ENCODE results near the gene XYLB. TPM values are rescaled to one million over a fixed set of nuclear protein-coding genes. Genes with fewer than 3 reads are reported as not detected.

The XYLB gene
- total RNA-seq, 2 experiments from 2014 or later = 5.3 to 7.2 TPM

- Histone ChIP-seq H3K27ac (ENCODE audit: low read depth, low read length, poor library complexity, severe bottlenecking) (no peak overlapping the region), H3K4me2 (ENCODE audit: low read length) (no peak overlapping the region), H4K20me1 (ENCODE audit: insufficient read depth, low read length) (no peaks in the 10 kb centered on the region), H2AFZ (ENCODE audit: low read length) (no peak overlapping the region), H3K9me3 (ENCODE audit: low read length) (no peaks in the 10 kb centered on the region), H3K36me3 (ENCODE audit: insufficient read depth, low read length) (peaks cover 27% of the 10 kb centered on the region), H3K4me3 (ENCODE audit: low read depth, low read length, poor library complexity, severe bottlenecking) (no peak overlapping the region), H3K79me2 (ENCODE audit: insufficient read depth, low read depth, low read length) (no peaks in the 10 kb centered on the region), H3K9me2 (ENCODE audit: insufficient read depth, low read length) (no peaks in the 10 kb centered on the region), H3K4me1 (ENCODE audit: insufficient read depth, low read length, poor library complexity, severe bottlenecking) (no peaks in the 10 kb centered on the region)
- no TSS peak for BruUV-seq (replicated peaks)
- DNase-seq (ENCODE audit: low spot score) = no peak
- intact Hi-C loops (cut with micrococcal nuclease; ENCODE audit: unreplicated experiment) = no loop called here
- ChIA-PET POLR2A (no interaction called here), CTCF (ENCODE audit: unreplicated experiment) (no interaction called here)
- TF ChIP-seq EZH2phosphoT487 (IDR thresholded peaks at IDR 0.05; ENCODE audit: borderline replicate concordance, low read depth, low read length) (no peak), CTCF (conservative IDR thresholded peaks at IDR 0.05; ENCODE audit: low read length) (no peak)
Observed at GRCh38 chr3:38376098-38376816, 29.7 kb downstream of the XYLB start.

GRCh38 chr3:38379201-38379770 is 32.7 kb downstream of the XYLB start:
- H4K20me1 ChIP-seq (ENCODE audit: insufficient read depth, low read length) = no peaks in the 10 kb centered on the region
- peaks cover 27% of the 10 kb centered on the region for H3K36me3 ChIP-seq (ENCODE audit: insufficient read depth, low read length)
- H2AFZ ChIP-seq (ENCODE audit: low read length) = no peak overlapping the region
- POLR2A ChIA-PET = no interaction called here
- H3K9me3 ChIP-seq (ENCODE audit: low read length) = no peaks in the 10 kb centered on the region
- no peaks in the 10 kb centered on the region for H3K4me1 ChIP-seq (ENCODE audit: insufficient read depth, low read length, poor library complexity, severe bottlenecking)
- no TSS peak for BruUV-seq (replicated peaks)
- intact Hi-C loops (cut with micrococcal nuclease; ENCODE audit: unreplicated experiment) = no loop called here
- H3K27ac ChIP-seq (ENCODE audit: low read depth, low read length, poor library complexity, severe bottlenecking) = no peak overlapping the region
- no peaks in the 10 kb centered on the region for H3K9me2 ChIP-seq (ENCODE audit: insufficient read depth, low read length)
- no peak for DNase-seq (ENCODE audit: low spot score)
- TF ChIP-seq CTCF (conservative IDR thresholded peaks at IDR 0.05; ENCODE audit: low read length) = no peak
- TF ChIP-seq EZH2phosphoT487 (IDR thresholded peaks at IDR 0.05; ENCODE audit: borderline replicate concordance, low read depth, low read length) = no peak
- no peaks in the 10 kb centered on the region for H3K79me2 ChIP-seq (ENCODE audit: insufficient read depth, low read depth, low read length)
- H3K4me2 ChIP-seq (ENCODE audit: low read length) = no peak overlapping the region
- no peak overlapping the region for H3K4me3 ChIP-seq (ENCODE audit: low read depth, low read length, poor library complexity, severe bottlenecking)
- CTCF ChIA-PET (ENCODE audit: unreplicated experiment) = no interaction called here

- TF ChIP-seq CTCF (conservative IDR thresholded peaks at IDR 0.05; ENCODE audit: low read length) = no peak
- TF ChIP-seq EZH2phosphoT487 (IDR thresholded peaks at IDR 0.05; ENCODE audit: borderline replicate concordance, low read depth, low read length) = no peak
- Histone ChIP-seq H3K79me2 (ENCODE audit: insufficient read depth, low read depth, low read length) (no peaks in the 10 kb centered on the region), H3K4me2 (ENCODE audit: low read length) (no peak overlapping the region), H3K9me3 (ENCODE audit: low read length) (no peaks in the 10 kb centered on the region), H3K4me1 (ENCODE audit: insufficient read depth, low read length, poor library complexity, severe bottlenecking) (no peaks in the 10 kb centered on the region), H3K4me3 (ENCODE audit: low read depth, low read length, poor library complexity, severe bottlenecking) (no peak overlapping the region), H3K9me2 (ENCODE audit: insufficient read depth, low read length) (no peaks in the 10 kb centered on the region), H3K27ac (ENCODE audit: low read depth, low read length, poor library complexity, severe bottlenecking) (no peak overlapping the region), H2AFZ (ENCODE audit: low read length) (no peak overlapping the region), H4K20me1 (ENCODE audit: insufficient read depth, low read length) (no peaks in the 10 kb centered on the region), H3K36me3 (ENCODE audit: insufficient read depth, low read length) (peaks cover 22% of the 10 kb centered on the region)
- no peak for DNase-seq (ENCODE audit: low spot score)
- POLR2A ChIA-PET = no interaction called here
- CTCF ChIA-PET (ENCODE audit: unreplicated experiment) = no interaction called here
- intact Hi-C loops (cut with micrococcal nuclease; ENCODE audit: unreplicated experiment) = no loop called here
- no TSS peak for BruUV-seq (replicated peaks)
Observed at GRCh38 chr3:38382506-38383080, 36.0 kb downstream of the XYLB start.

Measured in OCI-LY7 (cell line).